Spleen (tissue), 7 donors: ENCODE data around the gene GOSR1.

Experiments
- CTCF ChIP-seq, 11 experiments: fragments of 200-600 bp in 7 of 11; fragments of 450-650 bp in 4 of 11; sonication (generic) in 4 of 11; IDR thresholded peaks in 8 of 11; conservative IDR thresholded peaks in 3 of 11; 1 replicate in 7 of 11; 2 replicates in 4 of 11; pipeline versions ENCODE4 v1.4.0 to v1.8.0; 2016 to 2021; ENCODE audit warnings: antibody characterized with exemption in 11 of 11, inconsistent platforms in 4 of 11, mild to moderate bottlenecking in 1 of 11
- POLR2A ChIP-seq, 3 donors: fragments of 450-650 bp; IDR thresholded peaks; one replicate each; pipeline ENCODE4 v1.5.1; 2017; ENCODE audit warnings: antibody characterized with exemption in 3 of 3, mild to moderate bottlenecking in 1 of 3
- POLR2AphosphoS5 ChIP-seq, 3 donors: sonication (generic); formaldehyde crosslinking; IDR thresholded peaks; one replicate each; pipeline ENCODE4 v1.5.1; 2017; ENCODE audit warnings: antibody characterized with exemption in 3 of 3
- donor health status: DM: no; HTN: no; CAD: no; lungs with moderate emphysema.
- donor health status: DM: no; HTN: no; CAD: no.
- donor health status: DM: no; HTN: no; CAD: no.

DNA sequence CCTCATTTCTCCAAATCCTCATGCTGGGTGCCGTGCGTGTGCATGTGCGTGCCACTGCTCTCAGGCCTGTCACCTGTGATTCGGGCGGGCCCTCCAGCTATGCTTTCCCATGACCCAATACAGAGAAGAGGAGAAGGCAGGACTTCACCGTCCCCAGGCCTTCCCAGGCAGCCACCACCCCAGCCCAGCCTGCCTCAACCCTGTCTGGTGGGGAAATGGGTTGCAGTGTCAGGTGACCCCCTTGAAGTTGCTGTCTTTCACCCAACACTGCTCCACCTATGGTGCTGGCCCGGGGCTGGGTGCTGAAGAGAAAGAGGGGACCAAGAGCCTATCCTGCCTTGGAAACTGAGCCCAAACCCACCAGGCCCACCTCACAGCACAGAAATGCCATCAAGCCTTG lies 94.7 kb downstream of the GOSR1 start:
- TF ChIP-seq CTCF (IDR thresholded peaks at IDR 0.05 in 8 of 11, conservative IDR thresholded peaks at IDR 0.05 in 3 of 11) = no peak
- no peak for TF ChIP-seq POLR2AphosphoS5 (IDR thresholded peaks at IDR 0.05)
- no peak for TF ChIP-seq POLR2A (IDR thresholded peaks at IDR 0.05)
